Endothelial cell of umbilical vein (primary cell): ENCODE data around the gene KCNH1. TPM values are rescaled to one million over a fixed set of nuclear protein-coding genes. Genes with fewer than 3 reads are reported as not detected.
"Not testable (repeated sequence)": the region's sequence is repeated elsewhere in the genome, so short reads cannot be mapped to it uniquely, and the experiment has no call there.

Source experiments
- BruUV-seq: library from RNA; stranded (reverse); fragments of 400-500 nt; replicated peaks from 2 replicates; lab custom pipeline; 2021; lab: Mats Ljungman, UMichigan
- CTCF ChIA-PET: fragments of 300-600, 350-600 bp; sonication (Branson Sonifier 250); formaldehyde crosslinking; loops from one replicate; lab custom pipeline; 2021; ENCODE audit warnings: antibody characterized with exemption, inconsistent platforms; lab: Charles Lee
- POLR2A ChIA-PET: fragments of 300-600, 350-600 bp; sonication (Branson Sonifier 250); formaldehyde crosslinking; loops from one replicate; lab custom pipeline; 2021; ENCODE audit warnings: antibody characterized with exemption, inconsistent platforms; lab: Charles Lee
- DNase-seq: peaks from one replicate; pipeline ENCODE4 v3.0.0-alpha.2; 2011; ENCODE audit warnings: low read depth, low spot score
- FAIRE-seq: peaks from 2 replicates; lab custom pipeline; 2011; peaks lifted over from hg19 to GRCh38; lab: Jason Lieb, UNC
- H2AFZ ChIP-seq: 2 replicates; pipeline ENCODE4 v1.6.0; 2012; ENCODE audit warnings: low read depth, low read length, control low read depth, inconsistent platforms
- H3K27ac ChIP-seq: 2 replicates; pipeline ENCODE4 v1.5.1; 2011; ENCODE audit warnings: low read depth, mild to moderate bottlenecking, control low read depth, low read length, moderate library complexity; ENCODE audit not compliant: insufficient read depth
- H3K27me3 ChIP-seq, 2 experiments: 2 replicates each; pipeline versions ENCODE4 v1.6.0 to v1.6.1; 2011; ENCODE audit warnings: low read length in 2 of 2, mixed read lengths in 1 of 2; ENCODE audit not compliant: control insufficient read depth in 2 of 2, insufficient read depth in 2 of 2
- H3K36me3 ChIP-seq, 2 experiments: 2 replicates in 1 of 2; 3 replicates in 1 of 2; pipeline ENCODE4 v1.5.1; 2011; ENCODE audit warnings: low read length in 2 of 2, mild to moderate bottlenecking in 1 of 2, moderate library complexity in 1 of 2; ENCODE audit not compliant: control insufficient read depth in 2 of 2, insufficient read depth in 2 of 2; ENCODE audit errors: extremely low read depth in 1 of 2
- H3K4me1 ChIP-seq: 3 replicates; pipeline ENCODE4 v1.5.1; 2011; ENCODE audit warnings: mild to moderate bottlenecking, low read length; ENCODE audit not compliant: control insufficient read depth, insufficient read depth; ENCODE audit errors: extremely low read depth
- H3K4me2 ChIP-seq: 2 replicates; pipeline ENCODE4 v1.6.1; 2011; ENCODE audit warnings: low read length, control low read depth, mixed read lengths; ENCODE audit not compliant: insufficient read depth
- H3K4me3 ChIP-seq, 3 experiments: fragments of 200-600 bp in 1 of 3; sonication (generic), shearing (Covaris generic) in 1 of 3; replicated peaks in 1 of 3; 2 replicates each; pipeline ENCODE4 v1.5.1; 2011 to 2016; ENCODE audit warnings: control low read depth in 3 of 3, low read length in 3 of 3, mild to moderate bottlenecking in 2 of 3, inconsistent platforms in 1 of 3, low read depth in 1 of 3, moderate library complexity in 1 of 3; ENCODE audit not compliant: insufficient read depth in 1 of 3
- H3K79me2 ChIP-seq: 2 replicates; pipeline ENCODE4 v1.6.0; 2012; ENCODE audit warnings: low read length, inconsistent platforms; ENCODE audit not compliant: control insufficient read depth, insufficient read depth
- H3K9ac ChIP-seq: replicated peaks from 2 replicates; pipeline ENCODE3; 2011; ENCODE audit warnings: low read length, control low read depth; ENCODE audit not compliant: insufficient read depth; ENCODE audit errors: extremely low read depth
- H3K9me1 ChIP-seq: replicated peaks from 3 replicates; pipeline ENCODE4 v1.6.0; 2011; ENCODE audit warnings: mild to moderate bottlenecking, low read length; ENCODE audit not compliant: control insufficient read depth, insufficient read depth; ENCODE audit errors: extremely low read depth
- H3K9me3 ChIP-seq: replicated peaks from 2 replicates; pipeline ENCODE4 v1.5.1; 2012; ENCODE audit warnings: low read length, inconsistent platforms; ENCODE audit not compliant: control insufficient read depth, insufficient read depth
- H4K20me1 ChIP-seq: replicated peaks from 2 replicates; pipeline ENCODE3; 2011; ENCODE audit warnings: mild to moderate bottlenecking, low read length; ENCODE audit not compliant: control insufficient read depth, insufficient read depth; ENCODE audit errors: extremely low read depth
- CTCF ChIP-seq, 2 donors: IDR thresholded peaks; 1 replicate in 1 of 2; 2 replicates in 1 of 2; pipeline ENCODE4 v1.5.1; 2011; ENCODE audit warnings: low read length in 2 of 2, mild to moderate bottlenecking in 2 of 2, moderate library complexity in 2 of 2, control low read depth in 1 of 2, inconsistent platforms in 1 of 2, low read depth in 1 of 2; ENCODE audit not compliant: insufficient read depth in 1 of 2; ENCODE audit errors: extremely low read depth in 1 of 2
- EZH2 ChIP-seq: IDR thresholded peaks from 2 replicates; pipeline ENCODE4 v1.6.1; 2012; ENCODE audit warnings: borderline replicate concordance, low read depth, mild to moderate bottlenecking, moderate library complexity, low read length, inconsistent platforms; ENCODE audit not compliant: severe bottlenecking
- FOS ChIP-seq: IDR thresholded peaks from 2 replicates; pipeline ENCODE4 v1.6.1; 2011; ENCODE audit warnings: mild to moderate bottlenecking, low read length, moderate library complexity, borderline replicate concordance; ENCODE audit not compliant: insufficient read depth
- GATA2 ChIP-seq: IDR thresholded peaks from 2 replicates; pipeline ENCODE4 v1.7.0; 2011; ENCODE audit warnings: low read depth, mild to moderate bottlenecking, moderate library complexity, mixed read lengths, low read length; ENCODE audit not compliant: insufficient read length, insufficient read depth
- JUN ChIP-seq: IDR thresholded peaks from 2 replicates; pipeline ENCODE4 v1.6.1; 2011; ENCODE audit warnings: borderline replicate concordance, low read depth; ENCODE audit not compliant: insufficient read length, insufficient read depth
- MAX ChIP-seq: IDR thresholded peaks from 2 replicates; pipeline ENCODE4 v1.6.1; 2011; ENCODE audit not compliant: insufficient read depth, insufficient read length
- MYC ChIP-seq: IDR thresholded peaks from one replicate; pipeline ENCODE4 v1.6.1; 2011; ENCODE audit warnings: mild to moderate bottlenecking, low read depth, low read length
- POLR2A ChIP-seq: IDR thresholded peaks from 2 replicates; pipeline ENCODE4 v1.6.1; 2012; ENCODE audit warnings: low read depth, mild to moderate bottlenecking, control low read depth, low read length
- POLR2AphosphoS5 ChIP-seq: IDR thresholded peaks from 2 replicates; pipeline ENCODE4 v1.6.1; 2012; ENCODE audit warnings: low read depth, mild to moderate bottlenecking, control low read depth, low read length, moderate library complexity; ENCODE audit not compliant: insufficient read depth
- dilution Hi-C: fragments of 300-500 bp; cut with MboI; formaldehyde crosslinking; loops from one replicate; pipeline ENCODE4 v1.15.0; 2019; ENCODE audit warnings: low sequenced_read_pairs; ENCODE audit not compliant: extremely low pct_ligation_motif_present
- intact Hi-C: fragments of 100-400 bp; cut with micrococcal nuclease; formaldehyde crosslinking; loops from one replicate; pipeline ENCODE4 v1.10.0; 2022
- polyA plus RNA-seq, 4 experiments: library from polyadenylated mRNA; depleted of rRNA in 3 of 4; stranded (reverse) in 3 of 4; unstranded in 1 of 4; fragments of >200 nt; gene quantifications; 2 replicates each; pipeline versions ENCODE4 v1.2.1 to v1.2.3, GENCODE V29; 2011 to 2012; ENCODE audit warnings: missing spikeins in 1 of 4
- total RNA-seq: library from RNA; stranded (reverse); gene quantifications from 2 replicates; pipeline ENCODE4 v1.2.3, GENCODE V29; 2021

Gene KCNH1
- total and polyA plus RNA-seq, 2 donors (not counting 3 experiments of a cell fraction or from before 2014, with no cell fraction given) = not detected

- ChIA-PET CTCF (no interaction called here), POLR2A (no interaction called here)
- Histone ChIP-seq H3K27ac (no peak overlapping the region), H3K4me3 (no peak overlapping the region), H3K9me1 (no peaks in the 10 kb centered on the region), H3K79me2 (no peaks in the 10 kb centered on the region), H3K9ac (no peak overlapping the region), H2AFZ (no peak overlapping the region), H3K9me3 (peaks cover 3% of the 10 kb centered on the region), H3K27me3 (no peaks in the 10 kb centered on the region), H4K20me1 (no peaks in the 10 kb centered on the region), H3K4me2 (no peak overlapping the region), H3K4me1 (no peaks in the 10 kb centered on the region), H3K36me3 (no peaks in the 10 kb centered on the region)
- dilution Hi-C loops = no loop called here
- BruUV-seq = no TSS peak
- TF ChIP-seq POLR2A (no peak), EZH2 (no peak), JUN (no peak), MYC (no peak), CTCF (IDR thresholded peaks at IDR 0.05; ENCODE audit: extremely low read depth in 1 of 2, insufficient read depth in 1 of 2, low read depth in 1 of 2, low read length in 2 of 2) (no peak), GATA2 (no peak), MAX (no peak), POLR2AphosphoS5 (no peak), FOS (no peak)
- intact Hi-C loops = no loop called here
- FAIRE-seq (no peak), DNase-seq (no peak)
Measured at GRCh38 chr1:210662291-210663050, 471.5 kb downstream of the KCNH1 start.

- intact Hi-C loops, H3K9ac ChIP-seq, DNase-seq, POLR2A ChIA-PET, H3K4me3 ChIP-seq, H3K27ac ChIP-seq, H3K9me3 ChIP-seq, FAIRE-seq, H3K79me2 ChIP-seq, H3K9me1 ChIP-seq, BruUV-seq, H2AFZ ChIP-seq, H3K4me2 ChIP-seq, H3K36me3 ChIP-seq, CTCF ChIA-PET, H3K4me1 ChIP-seq, H4K20me1 ChIP-seq, H3K27me3 ChIP-seq, dilution Hi-C loops: not testable (repeated sequence)
Measured at GRCh38 chr1:210661520-210661919, 472.4 kb downstream of the KCNH1 start.
